ENCODE results near the gene NMBR. TPM values are rescaled to one million over a fixed set of nuclear protein-coding genes. Genes with fewer than 3 reads are reported as not detected.

Gene NMBR
- total and polyA plus RNA-seq, 2 of the 8 experiments (the other 6 are each of a cell fraction or from before 2014, with no cell fraction given) = 0.08 TPM; not detected in 1

DNA sequence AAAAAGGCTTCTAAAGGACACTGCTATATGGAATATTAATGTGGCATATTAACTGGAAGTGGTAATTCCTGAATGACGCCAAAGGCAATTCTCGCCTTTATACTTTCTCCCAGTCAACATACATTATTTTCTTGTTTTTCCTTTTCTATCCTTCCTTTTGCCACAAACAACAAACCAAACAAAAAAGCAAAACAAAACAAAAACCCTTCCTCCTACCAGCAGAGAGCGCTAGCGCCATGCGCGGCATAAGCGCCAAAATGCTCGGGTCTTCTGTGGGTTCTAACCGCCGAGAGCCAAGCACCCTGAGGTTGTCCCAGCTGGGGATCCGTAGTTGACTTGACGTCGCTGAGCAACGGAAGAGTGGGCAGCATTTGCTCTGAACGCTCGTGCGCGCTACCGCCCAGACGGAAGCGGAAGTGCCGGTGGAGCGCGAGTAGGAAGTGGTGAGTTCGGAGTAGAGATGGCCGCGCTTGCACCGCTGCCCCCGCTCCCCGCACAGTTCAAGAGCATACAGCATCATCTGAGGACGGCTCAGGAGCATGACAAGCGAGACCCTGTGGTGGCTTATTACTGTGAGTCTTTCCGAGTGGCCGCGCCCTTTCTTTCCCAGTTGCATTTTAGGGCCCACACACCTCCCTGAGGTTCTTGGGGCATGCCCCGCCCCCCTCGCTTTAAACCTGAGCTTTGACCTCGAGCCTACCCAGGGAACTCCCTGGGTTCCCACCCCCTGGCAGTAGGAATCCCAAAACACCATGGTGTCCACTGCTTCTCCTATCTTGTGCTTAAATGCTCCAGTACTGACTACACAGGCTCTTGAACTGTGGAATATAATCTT is at the start of gene NMBR, which contains the start of gene VTA1 (continued):
- TF ChIP-seq, protein P1, sequence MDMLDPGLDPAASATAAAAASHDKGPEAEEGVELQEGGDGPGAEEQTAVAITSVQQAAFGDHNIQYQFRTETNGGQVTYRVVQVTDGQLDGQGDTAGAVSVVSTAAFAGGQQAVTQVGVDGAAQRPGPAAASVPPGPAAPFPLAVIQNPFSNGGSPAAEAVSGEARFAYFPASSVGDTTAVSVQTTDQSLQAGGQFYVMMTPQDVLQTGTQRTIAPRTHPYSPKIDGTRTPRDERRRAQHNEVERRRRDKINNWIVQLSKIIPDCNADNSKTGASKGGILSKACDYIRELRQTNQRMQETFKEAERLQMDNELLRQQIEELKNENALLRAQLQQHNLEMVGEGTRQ (IDR thresholded peaks at IDR 0.05; ENCODE audit: low read length) = 0 out of 2 replicates have a peak, but pooled peaks have one; percentile 18
- TF ChIP-seq EZH2 (IDR thresholded peaks at IDR 0.05; ENCODE audit: low read depth, low read length, severe bottlenecking) (no peak), SIX5 (IDR thresholded peaks at IDR 0.05; ENCODE audit: low read depth, low read length) (no peak), CHD1 (IDR thresholded peaks at IDR 0.05; ENCODE audit: low read depth, low read length) (no peak), EGR1 (IDR thresholded peaks at IDR 0.05; ENCODE audit: borderline replicate concordance, low read depth, low read length) (peak; percentile 81; the same call in 1 of the 2 replicates), ZNF274 (IDR thresholded peaks at IDR 0.05; ENCODE audit: borderline replicate concordance, extremely low read depth, low read length) (no peak)
- TF ChIP-seq, protein P2, sequence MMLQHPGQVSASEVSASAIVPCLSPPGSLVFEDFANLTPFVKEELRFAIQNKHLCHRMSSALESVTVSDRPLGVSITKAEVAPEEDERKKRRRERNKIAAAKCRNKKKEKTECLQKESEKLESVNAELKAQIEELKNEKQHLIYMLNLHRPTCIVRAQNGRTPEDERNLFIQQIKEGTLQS (IDR thresholded peaks at IDR 0.05; ENCODE audit: insufficient read depth, low read depth, low read length) = no peak
- TF ChIP-seq, protein P3, sequence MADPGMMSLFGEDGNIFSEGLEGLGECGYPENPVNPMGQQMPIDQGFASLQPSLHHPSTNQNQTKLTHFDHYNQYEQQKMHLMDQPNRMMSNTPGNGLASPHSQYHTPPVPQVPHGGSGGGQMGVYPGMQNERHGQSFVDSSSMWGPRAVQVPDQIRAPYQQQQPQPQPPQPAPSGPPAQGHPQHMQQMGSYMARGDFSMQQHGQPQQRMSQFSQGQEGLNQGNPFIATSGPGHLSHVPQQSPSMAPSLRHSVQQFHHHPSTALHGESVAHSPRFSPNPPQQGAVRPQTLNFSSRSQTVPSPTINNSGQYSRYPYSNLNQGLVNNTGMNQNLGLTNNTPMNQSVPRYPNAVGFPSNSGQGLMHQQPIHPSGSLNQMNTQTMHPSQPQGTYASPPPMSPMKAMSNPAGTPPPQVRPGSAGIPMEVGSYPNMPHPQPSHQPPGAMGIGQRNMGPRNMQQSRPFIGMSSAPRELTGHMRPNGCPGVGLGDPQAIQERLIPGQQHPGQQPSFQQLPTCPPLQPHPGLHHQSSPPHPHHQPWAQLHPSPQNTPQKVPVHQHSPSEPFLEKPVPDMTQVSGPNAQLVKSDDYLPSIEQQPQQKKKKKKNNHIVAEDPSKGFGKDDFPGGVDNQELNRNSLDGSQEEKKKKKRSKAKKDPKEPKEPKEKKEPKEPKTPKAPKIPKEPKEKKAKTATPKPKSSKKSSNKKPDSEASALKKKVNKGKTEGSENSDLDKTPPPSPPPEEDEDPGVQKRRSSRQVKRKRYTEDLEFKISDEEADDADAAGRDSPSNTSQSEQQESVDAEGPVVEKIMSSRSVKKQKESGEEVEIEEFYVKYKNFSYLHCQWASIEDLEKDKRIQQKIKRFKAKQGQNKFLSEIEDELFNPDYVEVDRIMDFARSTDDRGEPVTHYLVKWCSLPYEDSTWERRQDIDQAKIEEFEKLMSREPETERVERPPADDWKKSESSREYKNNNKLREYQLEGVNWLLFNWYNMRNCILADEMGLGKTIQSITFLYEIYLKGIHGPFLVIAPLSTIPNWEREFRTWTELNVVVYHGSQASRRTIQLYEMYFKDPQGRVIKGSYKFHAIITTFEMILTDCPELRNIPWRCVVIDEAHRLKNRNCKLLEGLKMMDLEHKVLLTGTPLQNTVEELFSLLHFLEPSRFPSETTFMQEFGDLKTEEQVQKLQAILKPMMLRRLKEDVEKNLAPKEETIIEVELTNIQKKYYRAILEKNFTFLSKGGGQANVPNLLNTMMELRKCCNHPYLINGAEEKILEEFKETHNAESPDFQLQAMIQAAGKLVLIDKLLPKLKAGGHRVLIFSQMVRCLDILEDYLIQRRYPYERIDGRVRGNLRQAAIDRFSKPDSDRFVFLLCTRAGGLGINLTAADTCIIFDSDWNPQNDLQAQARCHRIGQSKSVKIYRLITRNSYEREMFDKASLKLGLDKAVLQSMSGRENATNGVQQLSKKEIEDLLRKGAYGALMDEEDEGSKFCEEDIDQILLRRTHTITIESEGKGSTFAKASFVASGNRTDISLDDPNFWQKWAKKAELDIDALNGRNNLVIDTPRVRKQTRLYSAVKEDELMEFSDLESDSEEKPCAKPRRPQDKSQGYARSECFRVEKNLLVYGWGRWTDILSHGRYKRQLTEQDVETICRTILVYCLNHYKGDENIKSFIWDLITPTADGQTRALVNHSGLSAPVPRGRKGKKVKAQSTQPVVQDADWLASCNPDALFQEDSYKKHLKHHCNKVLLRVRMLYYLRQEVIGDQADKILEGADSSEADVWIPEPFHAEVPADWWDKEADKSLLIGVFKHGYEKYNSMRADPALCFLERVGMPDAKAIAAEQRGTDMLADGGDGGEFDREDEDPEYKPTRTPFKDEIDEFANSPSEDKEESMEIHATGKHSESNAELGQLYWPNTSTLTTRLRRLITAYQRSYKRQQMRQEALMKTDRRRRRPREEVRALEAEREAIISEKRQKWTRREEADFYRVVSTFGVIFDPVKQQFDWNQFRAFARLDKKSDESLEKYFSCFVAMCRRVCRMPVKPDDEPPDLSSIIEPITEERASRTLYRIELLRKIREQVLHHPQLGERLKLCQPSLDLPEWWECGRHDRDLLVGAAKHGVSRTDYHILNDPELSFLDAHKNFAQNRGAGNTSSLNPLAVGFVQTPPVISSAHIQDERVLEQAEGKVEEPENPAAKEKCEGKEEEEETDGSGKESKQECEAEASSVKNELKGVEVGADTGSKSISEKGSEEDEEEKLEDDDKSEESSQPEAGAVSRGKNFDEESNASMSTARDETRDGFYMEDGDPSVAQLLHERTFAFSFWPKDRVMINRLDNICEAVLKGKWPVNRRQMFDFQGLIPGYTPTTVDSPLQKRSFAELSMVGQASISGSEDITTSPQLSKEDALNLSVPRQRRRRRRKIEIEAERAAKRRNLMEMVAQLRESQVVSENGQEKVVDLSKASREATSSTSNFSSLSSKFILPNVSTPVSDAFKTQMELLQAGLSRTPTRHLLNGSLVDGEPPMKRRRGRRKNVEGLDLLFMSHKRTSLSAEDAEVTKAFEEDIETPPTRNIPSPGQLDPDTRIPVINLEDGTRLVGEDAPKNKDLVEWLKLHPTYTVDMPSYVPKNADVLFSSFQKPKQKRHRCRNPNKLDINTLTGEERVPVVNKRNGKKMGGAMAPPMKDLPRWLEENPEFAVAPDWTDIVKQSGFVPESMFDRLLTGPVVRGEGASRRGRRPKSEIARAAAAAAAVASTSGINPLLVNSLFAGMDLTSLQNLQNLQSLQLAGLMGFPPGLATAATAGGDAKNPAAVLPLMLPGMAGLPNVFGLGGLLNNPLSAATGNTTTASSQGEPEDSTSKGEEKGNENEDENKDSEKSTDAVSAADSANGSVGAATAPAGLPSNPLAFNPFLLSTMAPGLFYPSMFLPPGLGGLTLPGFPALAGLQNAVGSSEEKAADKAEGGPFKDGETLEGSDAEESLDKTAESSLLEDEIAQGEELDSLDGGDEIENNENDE (IDR thresholded peaks at IDR 0.05; ENCODE audit: insufficient replicate concordance, low read length) = peak; percentile 44

All from H1 (cell line).